NCI-H345 treated with DMSO at 0.1 percent for 48 hours (cell line): Measurements from ENCODE around the gene ITGA11.

Experiments
- DNase-seq: peaks from one replicate; lab custom pipeline; 2025; ENCODE audit not compliant: unreplicated experiment; lab: John Stamatoyannopoulos, UW

The ITGA11 gene

GRCh38 chr15:68396068-68396467 lies 35.9 kb downstream of the ITGA11 start:
- DNase-seq = no peak

GRCh38 chr15:68391121-68391520 lies 40.8 kb downstream of the ITGA11 start:
- DNase-seq = no peak

- no peak for DNase-seq
Measured at GRCh38 chr15:68389936-68390817, 41.8 kb downstream of the ITGA11 start.

- no peak for DNase-seq
Measured at GRCh38 chr15:68389041-68389930, 42.7 kb downstream of the ITGA11 start.

GRCh38 chr15:68387381-68388143 lies 44.4 kb downstream of the ITGA11 start:
- no peak for DNase-seq

- DNase-seq = no peak
Measured at GRCh38 chr15:68386587-68387288, 45.2 kb downstream of the ITGA11 start.

- DNase-seq = no peak
Measured at GRCh38 chr15:68385671-68386586, 46.0 kb downstream of the ITGA11 start.

GRCh38 chr15:68385240-68385561 lies 46.8 kb downstream of the ITGA11 start:
- no peak for DNase-seq

GRCh38 chr15:68384451-68385239 lies 47.3 kb downstream of the ITGA11 start:
- no peak for DNase-seq

- DNase-seq = peak; percentile 2
Measured at GRCh38 chr15:68383161-68384074, 48.5 kb downstream of the ITGA11 start.

- DNase-seq = no peak
Measured at GRCh38 chr15:68382286-68383007, 49.5 kb downstream of the ITGA11 start.

- no peak for DNase-seq
Measured at GRCh38 chr15:68380456-68380855, 51.5 kb downstream of the ITGA11 start.

GRCh38 chr15:68379759-68380290 lies 52.1 kb downstream of the ITGA11 start:
- no peak for DNase-seq

GRCh38 chr15:68379058-68379758 lies 52.8 kb downstream of the ITGA11 start:
- DNase-seq = no peak

- DNase-seq = no peak
Measured at GRCh38 chr15:68378595-68378994, 53.4 kb downstream of the ITGA11 start.

- DNase-seq = no peak
Measured at GRCh38 chr15:68377766-68378165, 54.2 kb downstream of the ITGA11 start.
